ENCODE results near the gene PHF10. TPM values are rescaled to one million over a fixed set of nuclear protein-coding genes. Genes with fewer than 3 reads are reported as not detected.
A peak's percentile ranks its signal among the peaks of the same experiment; 100 is the strongest.
"Not testable (repeated sequence)": the region's sequence is repeated elsewhere in the genome, so short reads cannot be mapped to it uniquely, and the experiment has no call there.

The PHF10 gene
- total RNA-seq (2014; rRNA removed; shearing (Covaris generic)), result 15.2 and 15.4 TPM in 2 replicates
- 24.4 and 27.6 TPM in 2 replicates for polyA plus RNA-seq (2015; cell fraction: cytosol; rRNA removed)
- polyA plus RNA-seq (2015; cell fraction: nucleus; rRNA removed), result 32.1 and 38.6 TPM in 2 replicates

GRCh38 chr6:169724494-169725124 lies at the start of gene PHF10:
Gene PHF10, minus strand, starts transcription at chr6:169724500. Its CDS starts 569 bp downstream, at chr6:169723931.
- in situ Hi-C loops (cut with HindIII; ENCODE audit: low pct_unique_long_range_greater_than_20kb, low sequenced_read_pairs), result no loop called here
- peak; percentile 30 for DNase-seq (ENCODE audit: low read depth, low spot score)

- in situ Hi-C loops (cut with HindIII; ENCODE audit: low pct_unique_long_range_greater_than_20kb, low sequenced_read_pairs), result no loop called here
- DNase-seq (ENCODE audit: low read depth, low spot score), result no peak
These were observed 42.8 kb upstream of the PHF10 start for GRCh38 chr6:169766921-169767736.

- DNase-seq (ENCODE audit: low read depth, low spot score), result no peak
- in situ Hi-C loops (cut with HindIII; ENCODE audit: low pct_unique_long_range_greater_than_20kb, low sequenced_read_pairs), result no loop called here
These were observed 41.9 kb upstream of the PHF10 start for GRCh38 chr6:169766232-169766631.

- in situ Hi-C loops (cut with HindIII; ENCODE audit: low pct_unique_long_range_greater_than_20kb, low sequenced_read_pairs); DNase-seq (ENCODE audit: low read depth, low spot score): not testable (repeated sequence)
These were observed 41.5 kb upstream of the PHF10 start for GRCh38 chr6:169765789-169766188.

- in situ Hi-C loops (cut with HindIII; ENCODE audit: low pct_unique_long_range_greater_than_20kb, low sequenced_read_pairs), result no loop called here
- no peak for DNase-seq (ENCODE audit: low read depth, low spot score)
These were observed 39.6 kb upstream of the PHF10 start for GRCh38 chr6:169763881-169764280.

GRCh38 chr6:169763308-169763707 lies 39.0 kb upstream of the PHF10 start:
- in situ Hi-C loops (cut with HindIII; ENCODE audit: low pct_unique_long_range_greater_than_20kb, low sequenced_read_pairs), result no loop called here
- DNase-seq (ENCODE audit: low read depth, low spot score), result no peak

GRCh38 chr6:169755162-169755561 lies 30.9 kb upstream of the PHF10 start:
- no peak for DNase-seq (ENCODE audit: low read depth, low spot score)
- in situ Hi-C loops (cut with HindIII; ENCODE audit: low pct_unique_long_range_greater_than_20kb, low sequenced_read_pairs), result no loop called here

- DNase-seq (ENCODE audit: low read depth, low spot score), result no peak
- in situ Hi-C loops (cut with HindIII; ENCODE audit: low pct_unique_long_range_greater_than_20kb, low sequenced_read_pairs), result no loop called here
These were observed 27.8 kb upstream of the PHF10 start for GRCh38 chr6:169752074-169752623.

- in situ Hi-C loops (cut with HindIII; ENCODE audit: low pct_unique_long_range_greater_than_20kb, low sequenced_read_pairs), result no loop called here
- DNase-seq (ENCODE audit: low read depth, low spot score), result peak; percentile 88
These were observed 27.2 kb upstream of the PHF10 start, which contains the start of the genes DYNLT2 and ERMARD for GRCh38 chr6:169751242-169752073. Gene DYNLT2, minus strand, starts transcription at chr6:169751572. Its CDS starts 114 bp downstream, at chr6:169751458. Gene ERMARD, plus strand, starts transcription at chr6:169751622. Its CDS starts 36 bp downstream, at chr6:169751658.

GRCh38 chr6:169746556-169746955 lies 22.3 kb upstream of the PHF10 start:
- in situ Hi-C loops (cut with HindIII; ENCODE audit: low pct_unique_long_range_greater_than_20kb, low sequenced_read_pairs), result no loop called here
- no peak for DNase-seq (ENCODE audit: low read depth, low spot score)

- in situ Hi-C loops (cut with HindIII; ENCODE audit: low pct_unique_long_range_greater_than_20kb, low sequenced_read_pairs), result no loop called here
- DNase-seq (ENCODE audit: low read depth, low spot score), result no peak
These were observed 21.1 kb upstream of the PHF10 start for GRCh38 chr6:169745405-169745804.

GRCh38 chr6:169741344-169741743 lies 17.0 kb upstream of the PHF10 start:
- in situ Hi-C loops (cut with HindIII; ENCODE audit: low pct_unique_long_range_greater_than_20kb, low sequenced_read_pairs), result no loop called here
- no peak for DNase-seq (ENCODE audit: low read depth, low spot score)

- in situ Hi-C loops (cut with HindIII; ENCODE audit: low pct_unique_long_range_greater_than_20kb, low sequenced_read_pairs), result no loop called here
- no peak for DNase-seq (ENCODE audit: low read depth, low spot score)
These were observed 14.8 kb upstream of the PHF10 start for GRCh38 chr6:169738976-169739529.

GRCh38 chr6:169738204-169738975 lies 14.1 kb upstream of the PHF10 start:
- in situ Hi-C loops (cut with HindIII; ENCODE audit: low pct_unique_long_range_greater_than_20kb, low sequenced_read_pairs), result no loop called here
- DNase-seq (ENCODE audit: low read depth, low spot score), result no peak

- in situ Hi-C loops (cut with HindIII; ENCODE audit: low pct_unique_long_range_greater_than_20kb, low sequenced_read_pairs), result no loop called here
- DNase-seq (ENCODE audit: low read depth, low spot score), result no peak
These were observed 5.7 kb upstream of the PHF10 start for GRCh38 chr6:169729961-169730360.

GRCh38 chr6:169726963-169727362 lies 2.7 kb upstream of the PHF10 start:
- in situ Hi-C loops (cut with HindIII; ENCODE audit: low pct_unique_long_range_greater_than_20kb, low sequenced_read_pairs), result no loop called here
- no peak for DNase-seq (ENCODE audit: low read depth, low spot score)

- in situ Hi-C loops (cut with HindIII; ENCODE audit: low pct_unique_long_range_greater_than_20kb, low sequenced_read_pairs), result no loop called here
- no peak for DNase-seq (ENCODE audit: low read depth, low spot score)
These were observed 1.7 kb upstream of the PHF10 start for GRCh38 chr6:169726049-169726400.
